Activated CD4-positive, alpha-beta T cell treated with anti-CD3 and anti-CD28 coated beads for 24 hours (primary cell): Measurements from ENCODE around the gene CDH20.

ENCODE experiments used
- DNase-seq, 2 donors: peaks; one replicate each; pipeline ENCODE4 v3.0.0-alpha.2; 2020; ENCODE audit warnings: low read depth in 2 of 2

The CDH20 gene

DNA sequence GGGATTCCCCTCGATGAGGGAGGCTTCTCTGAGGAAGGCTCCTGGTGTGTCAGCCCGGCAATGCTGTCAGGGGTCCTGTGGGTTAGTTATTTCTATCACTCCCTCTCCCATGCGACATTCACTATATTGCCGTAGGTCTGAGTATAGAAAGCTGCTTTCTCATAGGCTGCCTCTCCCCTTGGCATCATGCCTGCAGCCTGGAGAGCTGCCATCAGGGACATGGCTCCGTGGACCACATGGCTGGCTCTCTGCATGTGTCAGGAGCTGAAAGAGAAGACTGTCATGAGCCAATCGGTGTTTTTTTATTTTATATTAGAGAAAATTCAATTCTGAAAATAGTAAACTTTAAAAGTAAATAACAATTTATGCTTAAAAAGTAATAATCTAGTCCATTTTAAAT lies 198.0 kb downstream of the CDH20 start:
- no peak for DNase-seq

DNA sequence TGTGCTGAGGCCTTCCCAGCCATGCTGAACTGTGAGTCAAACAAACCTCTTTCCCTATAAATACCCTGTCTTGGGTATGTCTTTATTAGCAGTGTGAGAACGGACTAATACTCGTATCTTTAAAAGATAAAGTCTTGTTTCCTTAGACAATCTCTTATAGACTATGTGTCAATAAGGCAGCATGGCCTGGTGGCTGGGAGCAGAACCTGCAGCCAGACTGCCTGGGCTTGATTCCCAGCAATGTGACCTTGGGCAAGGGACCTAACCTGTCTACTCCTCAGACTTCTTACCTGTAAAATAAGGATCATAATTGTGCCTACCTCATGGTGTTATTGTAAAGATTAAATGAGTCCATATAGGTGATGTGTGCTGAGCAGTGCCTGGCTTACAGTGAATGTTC lies 198.7 kb downstream of the CDH20 start:
- DNase-seq = no peak

DNA sequence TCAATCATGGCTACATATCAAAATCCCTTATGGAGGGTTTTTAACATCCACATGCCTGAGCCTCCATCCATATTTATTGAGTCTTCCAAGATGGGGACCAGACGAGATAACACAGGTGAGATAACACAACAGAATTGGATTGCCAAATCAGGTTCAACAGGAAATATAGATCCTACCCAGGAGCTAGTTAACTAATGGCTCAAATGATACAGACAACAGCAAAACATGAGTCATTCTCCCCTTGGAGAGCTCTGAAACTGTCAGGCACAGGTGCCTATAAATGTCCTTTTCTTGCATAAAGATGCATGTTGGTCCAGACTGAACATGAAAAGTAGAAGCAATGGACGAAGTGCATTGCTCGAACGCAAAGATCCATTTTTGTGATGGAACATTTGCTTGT lies 202.2 kb downstream of the CDH20 start:
- no peak for DNase-seq

DNA sequence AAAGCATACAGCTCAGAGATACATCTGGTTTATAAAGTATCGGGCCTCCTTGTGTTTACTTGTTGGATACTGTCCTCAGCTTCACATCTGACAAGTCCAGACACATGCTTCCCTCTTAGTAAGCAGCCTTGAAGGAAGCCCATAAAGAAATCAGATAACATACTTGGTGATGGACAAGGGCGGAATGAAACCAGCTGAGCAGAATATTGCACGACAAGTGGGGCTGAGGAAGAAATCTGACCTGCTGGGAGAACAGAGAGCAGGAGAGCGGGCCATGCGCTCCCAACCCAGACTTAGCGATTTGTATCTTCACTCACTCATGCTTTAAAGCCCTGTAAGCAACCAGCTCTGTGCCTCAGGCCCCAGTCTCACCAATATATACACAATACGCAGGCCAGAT lies 208.4 kb downstream of the CDH20 start:
- DNase-seq = no peak

DNA sequence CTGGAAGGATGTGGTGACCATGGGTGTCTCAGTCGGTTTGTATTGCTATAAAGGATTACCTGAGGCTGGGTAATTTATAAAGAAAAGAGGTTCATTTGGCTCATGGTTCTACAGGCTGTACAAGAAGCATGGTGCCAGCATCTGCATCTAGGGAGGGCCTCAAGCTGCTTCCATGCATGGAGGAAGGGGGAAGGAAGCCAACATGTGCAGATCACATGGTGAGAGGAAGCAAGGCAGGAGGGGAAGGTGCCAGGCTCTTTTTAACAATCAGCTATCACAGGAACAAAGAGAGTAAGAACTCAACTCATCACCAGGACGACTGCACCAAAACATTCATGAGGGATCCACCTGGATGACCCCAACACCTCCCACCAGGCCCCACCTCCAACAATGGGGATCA lies 209.4 kb downstream of the CDH20 start:
- DNase-seq = no peak

DNA sequence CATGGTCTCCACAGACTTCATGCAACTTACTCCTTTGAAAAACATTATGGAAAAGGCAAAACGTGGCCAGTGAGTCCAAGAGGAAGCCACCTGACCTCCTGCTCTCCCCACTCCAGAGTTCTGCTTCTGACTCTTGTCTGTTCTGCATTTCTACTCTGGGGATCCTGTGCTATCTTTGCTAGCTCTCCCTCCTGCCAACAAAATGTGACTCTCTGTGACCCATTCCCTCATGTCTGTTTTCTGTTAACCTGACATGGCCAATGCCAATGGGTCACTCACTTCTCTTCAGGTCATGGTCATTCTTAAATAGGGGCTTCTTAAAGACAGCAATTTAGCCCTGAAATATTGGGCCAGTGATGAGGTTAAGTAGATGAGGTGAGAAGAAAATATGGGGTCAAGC lies 210.3 kb downstream of the CDH20 start:
- DNase-seq = no peak

DNA sequence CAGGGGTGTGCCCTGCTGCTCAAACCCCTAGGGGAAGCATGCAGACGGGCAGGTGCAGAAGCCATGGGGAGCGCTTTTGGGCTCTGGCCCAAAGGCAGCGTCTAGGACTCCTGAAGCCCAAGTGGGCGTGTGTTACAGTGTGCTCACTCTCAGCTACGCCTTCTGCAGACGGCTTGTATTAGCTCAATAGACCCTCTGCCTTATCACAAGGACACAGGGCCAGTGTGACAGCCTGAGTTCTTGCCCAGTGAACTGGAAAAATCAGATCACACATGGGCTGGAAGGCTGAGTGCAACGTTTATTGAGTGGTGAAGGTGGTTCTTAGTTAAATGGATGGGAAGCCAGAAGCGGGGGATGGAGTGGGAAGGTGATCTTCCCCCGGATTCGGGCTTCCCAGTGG lies 210.9 kb downstream of the CDH20 start:
- DNase-seq = no peak

DNA sequence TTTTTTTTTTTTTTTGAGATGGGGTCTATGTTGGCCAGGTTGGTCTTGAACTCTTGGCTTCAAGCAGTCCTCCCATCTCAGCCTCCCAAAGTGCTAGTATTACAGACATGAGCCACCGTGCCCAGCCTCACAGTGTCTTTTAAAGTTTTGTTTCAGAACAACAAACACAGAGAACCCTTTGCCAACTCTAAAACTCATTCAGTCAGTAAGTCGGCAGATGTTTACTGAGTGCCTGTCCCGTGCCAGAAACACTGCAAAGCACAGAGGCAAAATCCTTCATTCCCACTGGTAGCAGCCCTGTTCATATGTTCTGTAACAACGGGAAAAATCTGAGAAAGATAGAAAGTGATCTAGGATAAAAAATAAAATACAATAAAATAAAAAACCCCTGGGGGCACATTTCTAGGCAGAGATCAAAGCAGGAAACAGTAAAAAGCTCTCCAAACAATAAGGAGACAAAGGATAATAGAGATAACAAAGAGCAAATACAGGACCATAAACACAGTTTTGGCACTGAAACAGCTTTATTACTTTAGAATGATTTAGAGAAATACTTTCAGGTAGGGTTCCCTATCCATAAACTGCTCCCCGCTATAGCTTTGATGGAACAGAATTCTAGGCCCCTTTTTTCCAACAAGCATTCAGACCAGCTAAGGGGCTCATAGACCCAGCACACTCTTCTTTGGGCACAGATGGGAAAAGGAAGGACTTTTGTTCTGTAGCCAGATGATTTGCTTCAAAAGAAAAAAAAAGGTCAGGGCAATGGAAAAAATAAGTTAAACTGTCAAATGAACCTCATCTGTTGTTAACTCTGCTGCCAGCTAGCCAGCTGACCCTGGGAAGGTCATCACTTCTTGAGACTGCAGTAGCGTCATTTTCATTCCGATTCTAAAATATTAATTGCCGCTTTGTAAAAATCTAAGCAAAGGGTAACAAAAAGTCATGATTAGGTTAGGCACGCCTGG lies 212.3 kb downstream of the CDH20 start:
- DNase-seq = no peak

DNA sequence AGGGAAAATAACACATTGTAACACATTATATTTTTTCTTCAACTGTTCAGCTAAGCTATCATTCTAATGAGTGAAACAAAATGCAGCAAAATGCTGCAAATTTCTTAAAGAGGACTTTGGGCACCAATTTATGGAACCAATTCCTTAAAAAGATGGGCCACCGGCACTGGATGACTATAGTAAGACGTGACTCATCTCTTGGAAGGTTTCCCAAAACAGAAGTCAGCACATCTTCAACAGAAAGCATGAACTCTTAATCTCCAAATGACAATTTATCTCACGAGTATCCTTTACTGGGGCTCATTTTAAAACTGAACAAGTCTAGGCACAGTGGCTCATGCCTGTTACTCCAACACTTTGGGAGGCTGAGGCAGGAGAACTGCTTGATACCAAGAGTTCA lies 213.4 kb downstream of the CDH20 start:
- no peak for DNase-seq

DNA sequence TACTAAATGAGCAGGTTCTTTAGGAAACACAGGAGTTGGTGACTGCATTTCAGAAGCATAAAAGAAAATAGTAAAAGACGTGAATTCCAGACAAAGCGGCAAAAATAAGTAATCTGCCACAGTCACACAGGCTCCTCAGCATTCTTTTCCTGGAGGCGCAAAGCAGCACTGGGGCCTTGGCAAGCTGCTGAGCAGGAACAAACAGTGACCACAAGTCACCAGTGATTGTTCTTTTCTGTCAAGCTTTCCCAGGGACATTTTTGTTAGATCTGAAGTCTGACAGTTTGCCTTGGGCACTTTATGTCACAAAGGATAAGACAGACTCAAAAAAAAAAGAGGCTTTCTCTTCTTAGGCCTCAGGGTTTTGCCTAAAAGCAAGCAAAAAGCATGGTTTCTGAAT lies 216.2 kb downstream of the CDH20 start:
- DNase-seq = no peak

DNA sequence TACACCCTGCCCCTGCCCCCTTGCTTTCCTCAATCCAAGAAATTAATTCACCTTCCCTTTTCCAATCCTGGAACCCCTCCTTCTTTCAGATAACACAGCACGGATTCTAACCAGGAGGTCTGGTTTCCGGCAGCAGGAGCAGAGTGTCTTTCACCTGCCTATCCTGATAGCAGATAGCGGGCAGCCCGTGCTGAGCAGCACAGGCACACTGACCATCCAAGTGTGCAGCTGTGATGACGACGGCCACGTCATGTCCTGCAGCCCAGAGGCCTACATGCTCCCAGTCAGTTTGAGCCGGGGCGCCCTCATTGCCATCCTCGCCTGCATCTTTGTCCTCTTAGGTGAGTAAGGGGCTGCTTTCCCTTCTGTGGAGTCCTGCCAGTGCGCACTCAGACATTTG lies 216.7 kb downstream of the CDH20 start:
- no peak for DNase-seq

DNA sequence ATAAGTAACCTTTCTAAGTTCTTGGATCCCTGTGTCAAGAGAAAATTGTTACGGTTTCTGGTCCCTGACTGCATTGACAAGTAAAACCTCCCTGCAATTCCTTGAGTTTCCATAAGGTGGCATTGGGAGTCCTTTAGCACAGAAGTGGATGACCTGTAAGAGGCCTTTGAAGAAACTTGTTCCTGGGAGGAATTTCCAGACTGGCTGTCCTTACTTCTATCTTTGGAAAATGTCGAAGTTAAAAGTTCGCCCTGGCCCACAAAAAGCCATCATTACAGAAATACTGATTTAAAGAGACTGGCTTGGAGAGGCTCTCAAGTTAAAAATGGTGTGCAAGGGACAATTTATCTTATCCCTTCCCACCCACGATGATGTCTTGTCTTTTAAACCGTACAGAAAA lies 218.4 kb downstream of the CDH20 start:
- no peak for DNase-seq

DNA sequence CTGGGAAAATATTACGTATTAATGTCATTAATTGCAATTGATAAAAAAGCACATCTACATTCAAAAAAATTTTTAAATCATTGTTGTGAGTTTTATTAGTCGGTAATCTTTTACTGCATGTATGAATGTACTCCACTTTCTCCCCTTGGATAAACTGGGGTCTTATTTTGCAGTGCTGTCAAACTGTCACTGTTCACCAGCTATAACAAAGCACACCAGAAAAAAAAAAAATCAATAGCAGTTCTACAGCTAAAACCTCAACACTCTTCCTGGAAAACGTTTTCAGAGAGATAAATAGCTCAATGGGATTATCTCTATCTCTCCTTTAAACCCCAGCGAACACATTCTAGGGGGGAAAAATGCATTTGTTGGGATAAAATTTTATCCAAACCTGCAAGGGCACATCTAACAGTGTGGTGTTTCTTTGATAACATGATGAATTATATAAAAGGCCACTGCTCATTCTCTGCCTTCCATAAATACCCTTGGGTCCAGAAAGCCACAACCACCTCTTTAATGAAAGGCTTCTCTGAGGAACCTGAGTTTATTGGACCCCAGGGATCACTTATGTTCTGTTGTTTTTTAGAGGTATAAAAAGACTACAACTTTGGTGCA lies 219.9 kb downstream of the CDH20 start:
- DNase-seq = no peak

DNA sequence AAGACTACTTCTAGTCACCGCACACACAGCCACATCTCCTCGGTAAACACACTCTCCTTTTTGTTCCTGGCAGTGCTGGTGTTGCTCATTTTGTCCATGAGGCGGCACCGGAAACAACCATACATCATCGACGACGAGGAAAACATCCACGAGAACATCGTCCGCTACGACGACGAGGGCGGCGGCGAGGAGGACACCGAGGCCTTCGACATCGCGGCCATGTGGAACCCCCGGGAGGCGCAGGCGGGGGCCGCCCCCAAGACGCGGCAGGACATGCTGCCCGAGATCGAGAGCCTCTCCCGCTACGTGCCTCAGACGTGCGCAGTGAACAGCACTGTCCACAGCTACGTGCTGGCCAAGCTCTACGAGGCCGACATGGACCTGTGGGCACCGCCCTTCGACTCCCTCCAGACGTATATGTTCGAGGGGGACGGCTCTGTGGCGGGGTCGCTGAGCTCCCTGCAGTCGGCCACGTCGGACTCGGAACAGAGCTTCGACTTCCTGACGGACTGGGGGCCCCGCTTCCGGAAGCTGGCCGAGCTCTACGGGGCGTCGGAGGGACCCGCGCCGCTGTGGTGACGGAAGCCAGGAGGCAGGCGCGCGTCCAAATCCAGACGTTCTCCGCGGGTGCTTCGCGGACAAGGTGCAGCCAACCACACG lies 221.0 kb downstream of the CDH20 start:
- no peak for DNase-seq

DNA sequence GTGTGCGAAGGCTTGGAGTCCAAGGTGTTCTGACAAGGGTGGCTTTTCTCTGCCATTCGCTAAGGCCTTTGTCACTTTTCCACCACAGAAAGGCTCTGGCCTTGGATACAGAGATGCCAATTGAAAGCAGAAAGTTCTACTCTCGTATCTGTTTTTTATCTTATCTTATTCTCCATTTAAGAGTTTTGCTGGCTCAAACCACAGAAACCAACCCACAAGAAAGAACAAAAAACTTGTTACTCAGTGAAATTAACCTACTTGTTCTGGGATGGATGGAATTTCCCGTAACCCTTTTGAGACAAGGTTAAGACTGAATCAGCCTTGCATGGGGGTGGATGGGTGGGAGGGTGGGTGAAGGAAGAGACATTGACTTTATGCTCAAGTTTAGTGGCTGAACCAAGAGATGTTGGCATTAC lies 221.7 kb downstream of the CDH20 start:
- DNase-seq = no peak

DNA sequence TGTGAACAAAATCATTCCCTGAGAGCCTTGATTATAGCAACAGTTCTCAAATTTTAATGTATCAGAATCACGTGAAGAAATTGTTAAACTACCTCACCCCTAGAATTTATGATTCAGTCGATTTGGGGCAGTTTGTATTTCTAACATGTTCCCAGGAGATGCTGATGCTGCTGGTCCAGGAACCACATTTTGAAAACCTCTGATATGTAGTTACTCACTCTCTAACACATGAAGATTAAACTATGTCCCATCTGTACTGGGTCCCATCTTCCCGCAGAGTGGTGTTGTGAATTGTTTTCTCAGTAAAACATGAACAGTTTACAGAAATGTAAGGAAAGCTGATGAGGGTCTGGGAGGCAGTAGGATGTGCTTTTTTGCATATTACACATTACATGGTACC lies 223.1 kb downstream of the CDH20 start:
- DNase-seq = no peak

DNA sequence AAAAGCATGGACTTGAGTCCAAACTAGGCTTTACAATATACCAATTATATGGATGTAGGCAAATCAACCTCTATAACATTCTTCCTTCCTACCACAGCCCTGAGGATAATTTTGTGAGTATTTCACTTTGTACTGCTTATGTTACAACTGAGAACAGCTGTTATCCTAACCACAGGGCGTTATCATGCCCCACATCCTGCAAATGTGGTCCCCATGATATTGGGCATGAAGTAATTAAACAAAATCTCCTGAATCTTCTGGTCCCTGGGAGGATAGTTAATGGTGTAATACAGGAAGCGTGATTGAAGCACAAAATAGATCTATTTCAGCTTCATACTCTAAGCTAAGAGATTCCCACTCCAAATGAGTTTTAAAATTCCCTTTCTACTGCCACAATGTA lies 223.6 kb downstream of the CDH20 start:
- no peak for DNase-seq

DNA sequence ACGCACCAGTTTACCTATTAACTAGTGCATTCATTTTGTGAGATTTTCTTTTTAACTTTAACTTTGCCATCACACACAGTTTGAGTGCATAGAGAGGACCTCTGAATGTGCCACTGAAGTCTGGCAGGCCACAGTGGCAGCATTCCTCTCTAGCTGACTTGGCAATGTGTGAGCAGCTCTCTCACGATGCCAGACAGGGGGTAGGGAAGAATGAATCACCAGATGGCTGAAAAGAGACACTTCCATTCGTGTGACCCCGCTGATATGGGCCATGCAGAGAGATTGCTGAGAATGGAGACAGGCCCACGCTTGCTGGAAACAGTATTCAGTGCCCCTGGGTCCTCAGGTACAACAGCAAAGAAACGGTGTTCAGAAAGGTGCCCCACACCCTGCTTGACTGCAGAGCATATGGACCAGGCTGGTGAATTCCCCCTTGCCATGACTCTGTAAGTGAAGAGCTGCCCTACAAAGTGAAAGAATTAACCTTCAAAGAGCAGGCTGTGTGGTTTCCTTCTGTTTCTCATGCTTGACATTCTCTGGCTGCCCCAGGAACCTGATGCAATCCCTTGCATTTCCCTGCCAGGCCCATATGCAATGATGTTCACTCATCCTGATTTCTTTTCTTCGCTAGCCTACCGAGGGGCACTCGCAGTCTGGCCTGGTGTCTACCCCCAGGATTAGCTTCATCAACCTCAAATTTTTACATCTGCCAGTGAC lies 236.1 kb downstream of the CDH20 start:
- DNase-seq = no peak

DNA sequence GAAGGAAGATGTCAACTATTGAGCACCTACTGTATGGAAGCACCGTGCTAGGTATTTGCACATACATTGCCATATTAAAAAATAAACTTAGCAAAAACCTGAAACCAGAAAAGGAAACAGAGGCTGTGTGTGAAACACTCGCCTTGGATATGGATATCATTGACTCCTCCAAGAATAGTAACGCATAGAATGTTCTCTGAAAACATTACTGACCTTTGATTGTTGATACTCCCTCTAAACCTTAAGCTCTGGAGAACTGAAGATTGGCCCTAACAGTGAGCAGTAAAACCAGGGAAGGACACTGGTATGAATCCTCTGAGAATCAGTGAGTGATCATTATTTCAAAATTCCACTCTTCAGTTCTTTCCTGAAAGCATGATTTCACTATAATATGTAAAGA lies 236.8 kb downstream of the CDH20 start:
- DNase-seq = no peak

DNA sequence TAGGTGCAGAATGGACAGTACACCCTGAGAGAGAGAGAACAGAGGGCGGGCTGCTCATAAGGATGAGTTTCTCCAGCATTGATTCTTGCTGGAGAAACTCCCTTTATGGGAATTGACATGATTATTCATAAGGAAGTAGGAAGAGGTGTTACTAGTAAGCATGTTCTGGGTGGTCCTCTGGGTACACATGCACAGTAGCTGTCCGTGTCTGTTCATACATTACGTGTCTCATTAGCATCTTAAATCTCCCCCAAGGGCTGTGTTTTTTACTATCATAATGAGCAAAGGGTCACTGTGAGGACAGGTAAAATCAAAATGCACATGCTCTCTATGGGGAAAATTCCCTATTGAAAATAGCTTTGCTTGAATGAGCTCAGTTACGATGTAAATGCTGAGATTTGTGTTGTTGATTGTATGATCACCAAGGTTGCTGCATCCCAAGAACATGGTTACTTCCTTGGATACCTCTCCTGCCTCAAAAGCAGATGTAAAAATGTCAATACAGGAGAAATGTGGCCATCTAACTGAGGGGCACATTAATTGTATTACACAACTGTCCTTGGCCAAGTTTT lies 238.9 kb downstream of the CDH20 start:
- DNase-seq = no peak

DNA sequence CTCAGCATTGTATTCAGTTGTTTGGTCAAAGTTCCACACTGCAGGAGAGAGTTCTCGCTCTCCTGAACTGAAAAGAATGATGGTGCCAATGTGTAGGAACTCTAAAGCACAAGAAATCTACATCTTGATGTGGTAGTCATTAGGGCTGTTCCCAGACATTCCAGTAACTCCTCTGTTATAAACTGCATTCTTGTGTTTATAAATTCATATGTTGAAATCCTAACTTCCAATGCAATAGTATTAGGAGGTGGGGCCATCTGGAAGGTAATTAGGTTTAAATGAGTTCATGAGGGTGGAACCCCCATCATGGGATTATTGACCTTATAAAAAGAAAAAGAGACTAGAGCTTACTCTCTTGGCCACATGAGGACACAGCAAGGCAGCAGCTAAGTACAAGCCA lies 239.6 kb downstream of the CDH20 start:
- no peak for DNase-seq

DNA sequence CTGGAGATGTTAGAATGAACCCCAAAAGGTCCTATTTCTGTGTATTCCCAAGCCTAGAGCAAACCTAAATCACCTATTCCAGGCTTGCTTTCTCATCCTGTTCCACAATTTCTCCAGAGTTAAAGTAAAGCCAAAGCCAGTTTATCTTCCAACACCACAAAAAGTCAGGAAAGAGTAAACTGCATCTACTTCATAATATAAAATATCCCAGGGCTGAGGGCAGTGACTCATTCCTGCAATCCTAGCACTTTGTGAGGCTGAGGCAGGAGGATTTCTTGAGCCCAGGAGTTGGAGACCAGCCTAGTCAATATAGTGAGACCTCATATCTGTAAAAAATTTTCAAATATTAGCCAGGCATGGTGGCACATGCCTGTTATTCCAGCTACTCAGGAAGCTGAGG lies 241.4 kb downstream of the CDH20 start:
- no peak for DNase-seq
